ENCODE measurements around the gene DCTD. TPM values are rescaled to one million over a fixed set of nuclear protein-coding genes. Genes with fewer than 3 reads are reported as not detected.

DCTD gene
- total and polyA plus RNA-seq, 2 of the 13 experiments (the other 11 are each of a cell fraction or from before 2014, with no cell fraction given), result 85.1 to 95.3 TPM

- TF ChIP-seq ZNF20 (CRISPR knock-in tag; IDR thresholded peaks at IDR 0.05) (0 out of 2 replicates have a peak, but pooled peaks have one; percentile 52), PLRG1 (conservative IDR thresholded peaks at IDR 0.05) (no peak), CC2D1A (CRISPR knock-in tag; IDR thresholded peaks at IDR 0.05) (no peak), YEATS2 (CRISPR knock-in tag; IDR thresholded peaks at IDR 0.05; ENCODE audit: borderline replicate concordance) (peak; percentile 77; the same call in 1 of the 2 replicates), HOXA7 (CRISPR knock-in tag; IDR thresholded peaks at IDR 0.05) (no peak), PHF21A (CRISPR knock-in tag; IDR thresholded peaks at IDR 0.05) (peak; percentile 90), TCF12 (IDR thresholded peaks at IDR 0.05) (no peak), TCF12 (CRISPR knock-in tag; IDR thresholded peaks at IDR 0.05) (no peak), ZNF333 (CRISPR knock-in tag; IDR thresholded peaks at IDR 0.05; ENCODE audit: borderline replicate concordance) (no peak), DDIT3 (CRISPR knock-in tag; IDR thresholded peaks at IDR 0.05) (no peak), HIVEP1 (CRISPR knock-in tag; IDR thresholded peaks at IDR 0.05) (peak; percentile 91), NR0B2 (CRISPR knock-in tag; IDR thresholded peaks at IDR 0.05) (0 out of 2 replicates have a peak, but pooled peaks have one; percentile 69), NCOR1 (IDR thresholded peaks at IDR 0.05; ENCODE audit: borderline replicate concordance, low read length) (peak; percentile 91; the same call in 1 of the 2 replicates), ZNF720 (CRISPR knock-in tag; IDR thresholded peaks at IDR 0.05) (no peak), ZFYVE20 (CRISPR knock-in tag; IDR thresholded peaks at IDR 0.05; ENCODE audit: borderline replicate concordance, low read depth) (no peak), KDM2A (CRISPR knock-in tag; IDR thresholded peaks at IDR 0.05; ENCODE audit: borderline replicate concordance, low read depth) (peak; percentile 90; the same call in 1 of the 2 replicates), ZNF326 (CRISPR knock-in tag; IDR thresholded peaks at IDR 0.05; ENCODE audit: borderline replicate concordance) (no peak), ZNF101 (CRISPR knock-in tag; IDR thresholded peaks at IDR 0.05; ENCODE audit: borderline replicate concordance, low read depth) (0 out of 2 replicates have a peak, but pooled peaks have one; percentile 43), ZNF660 (CRISPR knock-in tag; IDR thresholded peaks at IDR 0.05; ENCODE audit: borderline replicate concordance, low read depth) (no peak), RAD51 (IDR thresholded peaks at IDR 0.05; ENCODE audit: borderline replicate concordance) (no peak), SMC3 (IDR thresholded peaks at IDR 0.05; ENCODE audit: low read length) (peak; percentile 7; the same call in 1 of the 2 replicates), NFYB (CRISPR knock-in tag; IDR thresholded peaks at IDR 0.05) (no peak), IKZF1 (IDR thresholded peaks at IDR 0.05) (no peak), NR2F6 (IDR thresholded peaks at IDR 0.05) (peak; percentile 66), NR2F6 (CRISPR knock-in tag; IDR thresholded peaks at IDR 0.05) (peak; percentile 91), SSRP1 (CRISPR knock-in tag; IDR thresholded peaks at IDR 0.05) (0 out of 2 replicates have a peak, but pooled peaks have one; percentile 72)
- TF ChIP-seq, protein P1, sequence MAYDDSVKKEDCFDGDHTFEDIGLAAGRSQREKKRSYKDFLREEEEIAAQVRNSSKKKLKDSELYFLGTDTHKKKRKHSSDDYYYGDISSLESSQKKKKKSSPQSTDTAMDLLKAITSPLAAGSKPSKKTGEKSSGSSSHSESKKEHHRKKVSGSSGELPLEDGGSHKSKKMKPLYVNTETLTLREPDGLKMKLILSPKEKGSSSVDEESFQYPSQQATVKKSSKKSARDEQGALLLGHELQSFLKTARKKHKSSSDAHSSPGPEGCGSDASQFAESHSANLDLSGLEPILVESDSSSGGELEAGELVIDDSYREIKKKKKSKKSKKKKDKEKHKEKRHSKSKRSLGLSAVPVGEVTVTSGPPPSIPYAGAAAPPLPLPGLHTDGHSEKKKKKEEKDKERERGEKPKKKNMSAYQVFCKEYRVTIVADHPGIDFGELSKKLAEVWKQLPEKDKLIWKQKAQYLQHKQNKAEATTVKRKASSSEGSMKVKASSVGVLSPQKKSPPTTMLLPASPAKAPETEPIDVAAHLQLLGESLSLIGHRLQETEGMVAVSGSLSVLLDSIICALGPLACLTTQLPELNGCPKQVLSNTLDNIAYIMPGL (CRISPR knock-in tag; IDR thresholded peaks at IDR 0.05; ENCODE audit: borderline replicate concordance in 1 of 2, low read depth in 1 of 2), result peak; percentile 5 to 62; a peak in 2 of 4 replicates
- TF ChIP-seq, protein P2, sequence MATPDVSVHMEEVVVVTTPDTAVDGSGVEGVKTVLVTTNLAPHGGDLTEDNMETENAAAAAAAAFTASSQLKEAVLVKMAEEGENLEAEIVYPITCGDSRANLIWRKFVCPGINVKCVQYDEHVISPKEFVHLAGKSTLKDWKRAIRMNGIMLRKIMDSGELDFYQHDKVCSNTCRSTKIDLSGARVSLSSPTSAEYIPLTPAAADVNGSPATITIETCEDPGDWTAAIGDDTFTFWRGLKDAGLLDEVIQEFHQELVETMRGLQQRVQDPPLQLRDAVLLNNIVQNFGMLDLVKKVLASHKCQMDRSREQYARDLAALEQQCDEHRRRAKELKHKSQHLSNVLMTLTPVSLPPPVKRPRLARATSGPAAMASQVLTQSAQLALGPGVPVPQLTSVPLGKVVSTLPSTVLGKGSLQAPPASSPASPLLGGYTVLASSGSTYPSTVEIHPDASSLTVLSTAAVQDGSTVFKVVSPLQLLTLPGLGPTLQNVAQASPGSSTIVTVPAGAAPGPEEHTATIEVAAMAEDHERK (CRISPR knock-in tag; IDR thresholded peaks at IDR 0.05; ENCODE audit: low read depth), result no peak
Observed at GRCh38 chr4:182897601-182898478, 19.3 kb downstream of the DCTD start (continued).

All from HepG2 (cell line).